MV-4-11 (cell line): Measurements from ENCODE around the gene CPNE8.

Experiments
- DNase-seq: peaks from one replicate; lab custom pipeline; 2025; lab: John Stamatoyannopoulos, UW

The CPNE8 gene

GRCh38 chr12:38629064-38629463 lies 276.3 kb downstream of the CPNE8 start:
- DNase-seq: no peak

- no peak for DNase-seq
Observed at GRCh38 chr12:38628288-38628687, 277.1 kb downstream of the CPNE8 start.

- DNase-seq: no peak
Observed at GRCh38 chr12:38625306-38625705, 280.1 kb downstream of the CPNE8 start.

- no peak for DNase-seq
Observed at GRCh38 chr12:38614171-38614570, 291.2 kb downstream of the CPNE8 start.

- DNase-seq: no peak
Observed at GRCh38 chr12:38610808-38611350, 294.5 kb downstream of the CPNE8 start.

GRCh38 chr12:38607295-38607694 lies 298.1 kb downstream of the CPNE8 start:
- no peak for DNase-seq
